Naive thymus-derived CD8-positive, alpha-beta T cell (primary cell): ENCODE data around the gene KCTD21. TPM values are rescaled to one million over a fixed set of nuclear protein-coding genes. Genes with fewer than 3 reads are reported as not detected.

ENCODE experiments used
- ATAC-seq, 2 donors: fragments of 150-1000 bp; cut with Tn5 transposase in 1 of 2; sonication (Bioruptor Pico), chemical (Tn5 transposase) in 1 of 2; 1 replicate in 1 of 2; 2 replicates in 1 of 2; pipeline ENCODE4 v1.10.0; 2021; ENCODE audit warnings: mild to moderate bottlenecking in 2 of 2, moderate library complexity in 2 of 2
- POLR2A ChIA-PET: fragments of 350-600 bp; sonication (Branson Sonifier 250); formaldehyde crosslinking; loops from one replicate; lab custom pipeline; 2021; ENCODE audit warnings: antibody characterized with exemption; lab: Charles Lee
- DNase-seq, 10 donors: peaks; one replicate each; pipeline versions ENCODE4 v3.0.0 to v3.0.0-alpha.2; 2020 to 2022
- H3K27ac Mint-ChIP-seq, 10 donors: one replicate each; pipeline ENCODE4 v1.8.0; 2020 to 2022; ENCODE audit warnings: mild to moderate bottlenecking in 10 of 10, mixed read lengths in 10 of 10, moderate library complexity in 4 of 10, inconsistent platforms in 1 of 10
- H3K27me3 Mint-ChIP-seq, 5 donors: one replicate each; pipeline ENCODE4 v1.8.0; 2021 to 2022; ENCODE audit warnings: mixed read lengths in 5 of 5
- H3K36me3 Mint-ChIP-seq, 3 donors: one replicate each; pipeline ENCODE4 v1.8.0; 2020 to 2022; ENCODE audit warnings: mixed read lengths in 3 of 3, mild to moderate bottlenecking in 2 of 3, inconsistent platforms in 1 of 3
- H3K4me1 Mint-ChIP-seq, 4 donors: one replicate each; pipeline ENCODE4 v1.8.0; 2021 to 2022; ENCODE audit warnings: mixed read lengths in 4 of 4
- H3K4me3 Mint-ChIP-seq, 10 donors: one replicate each; pipeline ENCODE4 v1.8.0; 2020 to 2022; ENCODE audit warnings: mild to moderate bottlenecking in 10 of 10, mixed read lengths in 10 of 10, moderate library complexity in 6 of 10, inconsistent platforms in 1 of 10
- H3K9me3 Mint-ChIP-seq, 9 donors: one replicate each; pipeline ENCODE4 v1.8.0; 2020 to 2022; ENCODE audit warnings: mixed read lengths in 9 of 9, mild to moderate bottlenecking in 3 of 9, inconsistent platforms in 1 of 9, moderate library complexity in 1 of 9
- polyA plus RNA-seq, 3 donors: library from polyadenylated mRNA; unstranded; fragments of 300-500 nt; fragmentation: Illumina TruSeq; gene quantifications; one replicate each; pipeline ENCODE4 v1.2.3, GENCODE V29; 2021
- total RNA-seq, 8 experiments: library from RNA in 2 of 8; stranded (reverse) in 2 of 8; gene quantifications; one replicate each; pipeline ENCODE4 v1.2.3 and lab custom pipeline; 2021 to 2026

Gene KCTD21
- total and polyA plus RNA-seq, 5 experiments from 2014 or later, result 0.08 to 6.1 (median 2.5) TPM

- Mint-ChIP-seq H3K4me3 (peak within 1 kb of the TSS; percentile 84 to 98 (median 95)), H3K27me3 (no peaks in the 10 kb centered on the region), H3K36me3 (peaks cover 2 to 28% (median 3%) of the 10 kb centered on the region in 3 donors), H3K4me1 (peaks cover 22 to 53% (median 44%) of the 10 kb centered on the region in 4 donors), H3K27ac (peak within 1 kb of the TSS; percentile 93 to 98 (median 96)), H3K9me3 (no peaks in the 10 kb centered on the region)
- POLR2A ChIA-PET, result interaction anchor here (0.7 to 2.6 kb wide), 8 partner anchors 9 to 435 kb away, joined by 3 to 21 read pairs (median 7); partner anchors contain the start of genes INTS4, KCTD21, NARS2 and USP35
- DNase-seq (peak; percentile 92 to 98 (median 96)), ATAC-seq (peak; percentile 92 to 97)
These were observed 48.7 kb downstream of the KCTD21 start, which contains the start of gene ALG8 for GRCh38 chr11:78139422-78140391. Gene ALG8, minus strand, starts transcription at chr11:78139626. Its CDS starts 38 bp downstream, at chr11:78139588.

GRCh38 chr11:78138694-78139421 lies 49.6 kb downstream of the KCTD21 start:
- no peaks in the 10 kb centered on the region for H3K27me3 Mint-ChIP-seq
- ATAC-seq (peak; percentile 37 to 43), DNase-seq (peak in 4 of 10 donors; percentile 2 to 10 (median 2))
- POLR2A ChIA-PET, result interaction anchor here (0.8 to 2.6 kb wide), 7 partner anchors 10 to 436 kb away, joined by 3 to 21 read pairs (median 9); partner anchors contain the start of genes INTS4, KCTD21, NARS2 and USP35
- no peaks in the 10 kb centered on the region for H3K9me3 Mint-ChIP-seq
- H3K36me3 Mint-ChIP-seq, result peaks cover 5 to 28% (median 5%) of the 10 kb centered on the region in 3 donors
- peaks cover 21 to 52% (median 46%) of the 10 kb centered on the region in 4 donors for H3K4me1 Mint-ChIP-seq
- H3K27ac Mint-ChIP-seq, result peak overlapping the region; percentile 93 to 98 (median 96)
- H3K4me3 Mint-ChIP-seq, result peak overlapping the region; percentile 84 to 98 (median 95)

GRCh38 chr11:78138291-78138690 lies 50.1 kb downstream of the KCTD21 start:
- DNase-seq (no peak), ATAC-seq (no peak)
- peak overlapping the region; percentile 84 to 98 (median 94) for H3K4me3 Mint-ChIP-seq
- peaks cover 5 to 27% (median 6%) of the 10 kb centered on the region in 3 donors for H3K36me3 Mint-ChIP-seq
- no peaks in the 10 kb centered on the region for H3K27me3 Mint-ChIP-seq
- H3K27ac Mint-ChIP-seq, result peak overlapping the region; percentile 23 to 98 (median 90)
- POLR2A ChIA-PET, result interaction anchor here (1.6 to 2.6 kb wide), 4 partner anchors 51 to 143 kb away, joined by 9 to 21 read pairs (median 12); partner anchors contain the start of genes INTS4, KCTD21 and USP35
- no peaks in the 10 kb centered on the region for H3K9me3 Mint-ChIP-seq
- peaks cover 21 to 47% (median 46%) of the 10 kb centered on the region in 4 donors for H3K4me1 Mint-ChIP-seq

- H3K27ac Mint-ChIP-seq, result peak overlapping the region in 1 of 10 donors; percentile 0
- H3K9me3 Mint-ChIP-seq, result no peaks in the 10 kb centered on the region
- no peaks in the 10 kb centered on the region for H3K27me3 Mint-ChIP-seq
- H3K36me3 Mint-ChIP-seq, result peaks cover 5 to 23% (median 8%) of the 10 kb centered on the region in 3 donors
- DNase-seq (no peak), ATAC-seq (no peak)
- H3K4me1 Mint-ChIP-seq, result peaks cover 10 to 25% (median 17%) of the 10 kb centered on the region in 4 donors
- POLR2A ChIA-PET, result no interaction called here
- no peak overlapping the region for H3K4me3 Mint-ChIP-seq
These were observed 56.0 kb downstream of the KCTD21 start for GRCh38 chr11:78132475-78132874.

GRCh38 chr11:78131956-78132355 lies 56.5 kb downstream of the KCTD21 start:
- Mint-ChIP-seq H3K27ac (peak overlapping the region in 2 of 10 donors; percentile 0 to 1), H3K9me3 (no peaks in the 10 kb centered on the region), H3K27me3 (no peaks in the 10 kb centered on the region), H3K36me3 (peaks cover 5 to 19% (median 5%) of the 10 kb centered on the region in 3 donors), H3K4me1 (peaks cover 5 to 20% (median 12%) of the 10 kb centered on the region in 4 donors), H3K4me3 (no peak overlapping the region)
- POLR2A ChIA-PET, result no interaction called here
- no peak for DNase-seq
- ATAC-seq, result no peak

GRCh38 chr11:78127403-78127802 lies 61.0 kb downstream of the KCTD21 start:
- DNase-seq, result no peak
- Mint-ChIP-seq H3K4me1 (peaks cover 2 to 8% (median 5%) of the 10 kb centered on the region in 4 donors), H3K27ac (no peak overlapping the region), H3K27me3 (no peaks in the 10 kb centered on the region), H3K36me3 (peaks cover 0 to 22% (median 11%) of the 10 kb centered on the region in 3 donors), H3K9me3 (no peaks in the 10 kb centered on the region), H3K4me3 (no peak overlapping the region)
- ATAC-seq, result no peak
- POLR2A ChIA-PET, result no interaction called here

Other genes starting within 250 kb of the KCTD21 start
- 10 to 100 TPM; 73.8 to 77.1 TPM for gene INTS4, start 194.0 kb downstream of the KCTD21 start, total RNA-seq
- 10 to 100 TPM; 36.1 to 42.7 (median 36.5) TPM for gene INTS4, start 194.0 kb downstream of the KCTD21 start, polyA plus RNA-seq
- under 1 TPM in 1 of 2 experiments, not detected in 1; 0.36 TPM for gene KCTD14, start 165.3 kb downstream of the KCTD21 start, total RNA-seq
- gene KCTD14, start 165.3 kb downstream of the KCTD21 start, polyA plus RNA-seq, result under 1 TPM in 2 of 3 donors, not detected in 1; 0.13 to 0.33 TPM
- gene THRSP, start 124.8 kb downstream of the KCTD21 start, total RNA-seq, result not detected
- not detected for gene THRSP, start 124.8 kb downstream of the KCTD21 start, polyA plus RNA-seq
- 10 to 100 TPM; 71.4 to 77.7 TPM for gene NDUFC2, start 108.8 kb downstream of the KCTD21 start, total RNA-seq
- gene NDUFC2, start 108.8 kb downstream of the KCTD21 start, polyA plus RNA-seq, result 100 to 1,000 TPM; 158 to 206 (median 163) TPM
- 10 to 100 TPM; 37.4 to 40.3 TPM for gene ALG8, start 49.0 kb downstream of the KCTD21 start, total RNA-seq
- 10 to 100 TPM; 54.6 to 65.0 (median 64.4) TPM for gene ALG8, start 49.0 kb downstream of the KCTD21 start, polyA plus RNA-seq
- 10 to 100 TPM; 11.4 to 12.4 TPM for gene USP35, start 293 bp upstream of the KCTD21 start, total RNA-seq
- 1 to 10 TPM in 2 of 3 donors, under 1 TPM in 1; 0.76 to 1.5 (median 1.5) TPM for gene USP35, start 293 bp upstream of the KCTD21 start, polyA plus RNA-seq
- 1 to 10 TPM; 1.8 to 3.0 TPM for gene GAB2, start 229.2 kb upstream of the KCTD21 start, total RNA-seq
- gene GAB2, start 229.2 kb upstream of the KCTD21 start, polyA plus RNA-seq, result under 1 TPM in 2 of 3 donors, not detected in 1; 0.16 to 0.23 TPM